DOHH2 (cell line): Measurements from ENCODE around the gene RHOD.
A peak's percentile ranks its signal among the peaks of the same experiment; 100 is the strongest.

Experiments used
- H3F3A ChIP-seq: fragments of 200-600 bp; sonication (generic), shearing (Covaris generic); 2 replicates; pipeline ENCODE4 v1.6.0; 2016; ENCODE audit warnings: antibody characterized with exemption, mild to moderate bottlenecking; ENCODE audit not compliant: control insufficient read depth, insufficient read depth
- H3K27ac ChIP-seq: fragments of 200-600 bp; sonication (generic); 2 replicates; pipeline ENCODE4 v1.5.1; 2014; ENCODE audit warnings: low read depth, mild to moderate bottlenecking, low read length, moderate library complexity
- H3K27me3 ChIP-seq: fragments of 200-600 bp; sonication (generic); 2 replicates; pipeline ENCODE4 v1.6.1; 2014; ENCODE audit warnings: mild to moderate bottlenecking, low read length, mixed read lengths; ENCODE audit not compliant: control insufficient read depth
- H3K36me3 ChIP-seq: fragments of 200-600 bp; sonication (generic); 2 replicates; pipeline ENCODE4 v1.6.1; 2014; ENCODE audit warnings: mild to moderate bottlenecking, low read length, moderate library complexity, mixed read lengths; ENCODE audit not compliant: control insufficient read depth
- H3K4me1 ChIP-seq: fragments of 200-600 bp; sonication (generic); 2 replicates; pipeline ENCODE4 v1.6.1; 2014; ENCODE audit warnings: mild to moderate bottlenecking, low read length, mixed read lengths; ENCODE audit not compliant: control insufficient read depth
- H3K4me2 ChIP-seq: fragments of 200-600 bp; sonication (generic); 2 replicates; pipeline ENCODE4 v1.6.0; 2014; ENCODE audit warnings: mild to moderate bottlenecking, low read length, moderate library complexity
- H3K4me3 ChIP-seq: fragments of 200-600 bp; sonication (generic); 2 replicates; pipeline ENCODE4 v1.5.1; 2014; ENCODE audit warnings: mild to moderate bottlenecking, low read length, mixed read lengths
- H3K79me2 ChIP-seq: fragments of 200-600 bp; sonication (generic); 2 replicates; pipeline ENCODE4 v1.6.1; 2014; ENCODE audit warnings: mild to moderate bottlenecking, low read length, mixed read lengths; ENCODE audit not compliant: control insufficient read depth
- H3K9me2 ChIP-seq: fragments of 200-600 bp; sonication (generic); replicated peaks from 2 replicates; pipeline ENCODE4 v1.6.1; 2014; ENCODE audit warnings: mild to moderate bottlenecking, low read length, mixed read lengths; ENCODE audit not compliant: control insufficient read depth
- H3K9me3 ChIP-seq: fragments of 200-600 bp; sonication (generic); 2 replicates; pipeline ENCODE4 v1.6.1; 2014; ENCODE audit warnings: antibody characterized with exemption, low read length, mixed read lengths; ENCODE audit not compliant: control insufficient read depth, insufficient read depth
- H4K20me1 ChIP-seq: fragments of 200-600 bp; sonication (generic); 2 replicates; pipeline ENCODE4 v1.6.0; 2014; ENCODE audit warnings: low read depth, mild to moderate bottlenecking, antibody characterized with exemption, low read length, moderate library complexity; ENCODE audit not compliant: control insufficient read depth, insufficient read depth
- CTCF ChIP-seq: fragments of 200-600 bp; sonication (generic); IDR thresholded peaks from one replicate; pipeline ENCODE4 v1.5.1; 2014; ENCODE audit warnings: antibody characterized with exemption, mild to moderate bottlenecking, low read depth, low read length; ENCODE audit not compliant: poor library complexity, severe bottlenecking
- EZH2phosphoT487 ChIP-seq: fragments of 200-600 bp; sonication (generic); IDR thresholded peaks from 2 replicates; pipeline ENCODE4 v1.6.1; 2017; ENCODE audit warnings: borderline replicate concordance, mild to moderate bottlenecking, antibody characterized with exemption, low read length, moderate library complexity, mixed read lengths

The RHOD gene

GRCh38 chr11:67024966-67025365 is 31.7 kb upstream of the RHOD start:
- no peaks in the 10 kb centered on the region for H3K9me3 ChIP-seq
- no peaks in the 10 kb centered on the region for H3K36me3 ChIP-seq
- H3K27me3 ChIP-seq = peaks cover 65% of the 10 kb centered on the region
- H3K4me2 ChIP-seq = peak overlapping the region; percentile 47
- no peaks in the 10 kb centered on the region for H3K79me2 ChIP-seq
- no peak overlapping the region for H3K4me3 ChIP-seq
- peaks cover 54% of the 10 kb centered on the region for H3K4me1 ChIP-seq
- H3F3A ChIP-seq = no peaks in the 10 kb centered on the region
- TF ChIP-seq CTCF (no peak), EZH2phosphoT487 (no peak)
- H3K9me2 ChIP-seq = no peaks in the 10 kb centered on the region
- H4K20me1 ChIP-seq = no peaks in the 10 kb centered on the region
- H3K27ac ChIP-seq = no peak overlapping the region

GRCh38 chr11:67025750-67026149 is 30.9 kb upstream of the RHOD start:
- no peak for TF ChIP-seq CTCF
- no peak for TF ChIP-seq EZH2phosphoT487
- no peaks in the 10 kb centered on the region for H3K79me2 ChIP-seq
- H3K27ac ChIP-seq = no peak overlapping the region

GRCh38 chr11:67026941-67027340 is 29.7 kb upstream of the RHOD start:
- Histone ChIP-seq H3K4me1 (peaks cover 74% of the 10 kb centered on the region), H3K9me2 (no peaks in the 10 kb centered on the region), H3F3A (no peaks in the 10 kb centered on the region), H4K20me1 (peaks cover 4% of the 10 kb centered on the region; the same call in 1 of the 2 replicates), H3K4me2 (peak overlapping the region; percentile 87), H3K27ac (no peak overlapping the region), H3K79me2 (no peaks in the 10 kb centered on the region), H3K4me3 (no peak overlapping the region), H3K36me3 (no peaks in the 10 kb centered on the region), H3K27me3 (peaks cover 66% of the 10 kb centered on the region), H3K9me3 (no peaks in the 10 kb centered on the region)
- no peak for TF ChIP-seq CTCF
- TF ChIP-seq EZH2phosphoT487 = no peak

More at GRCh38 chr11:67025750-67026149, 30.9 kb upstream of the RHOD start:
- Histone ChIP-seq H3K9me2 (no peaks in the 10 kb centered on the region), H3K9me3 (no peaks in the 10 kb centered on the region), H3K27me3 (peaks cover 66% of the 10 kb centered on the region), H3F3A (no peaks in the 10 kb centered on the region), H3K4me1 (peaks cover 62% of the 10 kb centered on the region), H3K4me2 (no peak overlapping the region), H3K4me3 (no peak overlapping the region), H4K20me1 (no peaks in the 10 kb centered on the region), H3K36me3 (no peaks in the 10 kb centered on the region)

GRCh38 chr11:67027483-67027930 is 29.1 kb upstream of the RHOD start:
- no peaks in the 10 kb centered on the region for H3K79me2 ChIP-seq
- peaks cover 77% of the 10 kb centered on the region for H3K4me1 ChIP-seq
- peaks cover 67% of the 10 kb centered on the region for H3K27me3 ChIP-seq
- peak overlapping the region; percentile 87 for H3K4me2 ChIP-seq
- H3K36me3 ChIP-seq = no peaks in the 10 kb centered on the region
- H3K9me3 ChIP-seq = no peaks in the 10 kb centered on the region
- H3F3A ChIP-seq = no peaks in the 10 kb centered on the region
- no peak for TF ChIP-seq EZH2phosphoT487
- TF ChIP-seq CTCF = no peak
- peaks cover 4% of the 10 kb centered on the region; the same call in 1 of the 2 replicates for H4K20me1 ChIP-seq
- H3K27ac ChIP-seq = peak overlapping the region; percentile 27
- no peaks in the 10 kb centered on the region for H3K9me2 ChIP-seq
- H3K4me3 ChIP-seq = peak overlapping the region; percentile 62
